PFSK-1 (cell line): ENCODE measurements around the gene SLC36A3.

Experiments
- POLR2AphosphoS5 ChIP-seq: IDR thresholded peaks from 2 replicates; pipeline ENCODE4 v1.6.1; 2012; ENCODE audit warnings: low read depth, mild to moderate bottlenecking, control low read depth, low read length, moderate library complexity
- REST ChIP-seq, 2 experiments: IDR thresholded peaks; 2 replicates each; pipeline versions ENCODE4 v1.6.1 to v1.8.0; 2011 to 2012; ENCODE audit warnings: low read depth in 2 of 2, low read length in 2 of 2, control low read depth in 1 of 2, inconsistent platforms in 1 of 2, mild to moderate bottlenecking in 1 of 2, moderate library complexity in 1 of 2; ENCODE audit not compliant: insufficient read depth in 1 of 2
- TAF1 ChIP-seq: IDR thresholded peaks from 2 replicates; pipeline ENCODE4 v1.6.1; 2012; ENCODE audit warnings: low read length, control low read depth, borderline replicate concordance; ENCODE audit not compliant: insufficient read depth

- TF ChIP-seq POLR2AphosphoS5 = no peak
- TF ChIP-seq REST (IDR thresholded peaks at IDR 0.05; ENCODE audit: insufficient read depth in 1 of 2, low read depth in 2 of 2, low read length in 2 of 2) = no peak
- no peak for TF ChIP-seq TAF1
These were observed 29.3 kb upstream of the SLC36A3 start for GRCh38 chr5:151332857-151333256.
